ENCODE results near the gene TEX101.
"Not testable (repeated sequence)": the region's sequence is repeated elsewhere in the genome, so short reads cannot be mapped to it uniquely, and the experiment has no call there.

The TEX101 gene

DNA sequence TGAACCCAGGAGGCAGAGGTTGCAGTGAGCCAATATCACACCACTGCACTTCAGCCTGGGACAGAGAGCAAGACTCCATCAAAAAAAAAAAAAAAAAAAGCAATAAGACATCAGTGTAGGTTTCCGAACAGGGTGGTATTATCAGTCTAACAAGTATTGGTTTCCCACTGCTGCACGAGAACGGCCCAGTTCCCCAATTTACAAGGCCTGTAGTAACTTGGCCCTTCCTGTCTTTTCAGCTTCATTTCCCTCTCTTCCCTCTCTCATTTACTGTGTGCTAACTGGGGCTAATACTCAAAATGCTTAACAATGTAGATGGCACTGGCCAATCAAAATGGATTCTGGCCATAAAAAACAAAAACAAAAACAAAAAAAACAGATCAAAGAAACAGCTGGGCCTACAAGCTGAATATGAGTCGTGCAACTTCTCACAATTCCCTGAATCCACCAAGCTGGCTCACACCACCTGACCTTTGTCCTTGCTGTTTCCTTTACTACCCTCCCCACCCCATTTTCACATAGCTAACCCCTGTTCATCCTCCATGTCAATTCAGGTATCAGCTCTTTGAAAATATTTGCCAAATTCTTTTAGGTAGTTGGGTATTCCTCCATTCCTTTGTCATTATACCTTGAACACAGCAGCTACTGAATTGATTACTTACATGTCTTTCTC, 2.4 kb downstream of the TEX101 start:
- DNase-seq (ENCODE audit: low read depth in 3 of 3, low spot score in 1 of 3): no peak

DNA sequence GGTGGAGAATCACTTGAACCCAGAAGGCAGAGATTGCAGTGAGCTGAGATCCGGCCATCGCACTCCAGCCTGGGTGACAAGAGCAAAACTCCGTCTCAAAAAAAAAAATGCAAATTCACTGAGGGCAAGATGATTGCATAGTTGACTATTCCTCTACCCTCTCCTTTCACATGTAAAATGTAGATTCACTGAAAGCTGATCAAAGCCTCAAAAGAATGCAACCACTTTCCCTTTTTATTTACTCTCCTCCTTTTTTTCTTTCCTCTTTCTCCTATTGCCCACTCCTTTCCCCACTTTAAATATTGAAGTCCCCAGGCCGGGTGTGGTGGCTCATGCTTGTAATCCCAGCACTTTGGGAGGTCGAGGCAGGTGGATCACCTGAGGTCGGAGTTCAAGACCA, 6.3 kb downstream of the TEX101 start:
- no peak for DNase-seq (ENCODE audit: low read depth in 3 of 3, low spot score in 1 of 3)

DNA sequence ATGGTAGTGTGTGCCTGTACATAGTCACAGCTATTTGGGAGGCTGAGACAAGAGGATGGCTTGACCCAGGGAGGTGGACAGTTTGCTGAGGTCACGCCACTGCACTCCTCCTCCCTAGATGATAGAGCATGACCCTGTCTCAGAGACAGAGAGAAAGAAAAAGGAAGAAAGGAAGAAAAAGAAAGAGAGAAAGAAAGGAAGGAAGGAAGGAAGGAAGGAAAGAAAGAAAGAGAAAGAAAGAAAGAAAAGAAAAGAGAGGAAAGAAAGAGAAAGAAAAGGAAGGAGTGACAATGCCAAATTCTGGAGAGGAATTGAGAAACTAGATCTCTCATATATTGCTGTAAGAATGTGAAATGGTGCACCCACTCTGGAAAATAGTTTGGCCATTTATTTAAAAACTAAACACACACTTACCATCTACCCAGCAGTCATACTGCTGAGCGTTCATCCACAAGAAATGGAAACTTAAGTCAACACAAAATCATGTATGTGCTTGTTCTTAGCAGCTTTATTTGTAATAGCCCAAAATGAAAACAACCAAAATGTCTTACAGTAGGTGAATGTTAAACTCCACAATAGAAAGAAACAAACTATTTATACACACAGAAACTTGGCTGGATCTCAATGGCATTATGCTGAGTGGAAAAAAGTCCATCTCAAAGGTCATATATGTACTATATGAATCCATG, 7.5 kb downstream of the TEX101 start:
- DNase-seq (ENCODE audit: low read depth in 3 of 3, low spot score in 1 of 3): no peak

DNA sequence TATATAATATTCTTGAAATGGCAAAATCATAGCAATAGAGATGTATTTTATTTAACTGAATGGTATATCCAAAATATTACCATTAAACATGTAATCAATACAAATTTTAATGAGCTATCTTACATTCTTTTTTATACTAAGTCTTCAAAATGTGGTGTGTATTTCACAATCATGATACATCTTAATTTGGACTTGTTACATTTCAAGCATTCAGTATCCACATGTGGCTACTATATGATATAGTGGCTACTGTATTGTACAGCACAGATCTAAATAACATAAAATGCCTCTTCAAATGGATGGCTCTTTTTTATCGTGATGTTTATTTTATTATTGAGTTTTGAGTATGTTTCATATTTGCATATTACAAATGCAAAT, 8.0 kb downstream of the TEX101 start:
- no peak for DNase-seq (ENCODE audit: low read depth in 3 of 3, low spot score in 1 of 3)

DNA sequence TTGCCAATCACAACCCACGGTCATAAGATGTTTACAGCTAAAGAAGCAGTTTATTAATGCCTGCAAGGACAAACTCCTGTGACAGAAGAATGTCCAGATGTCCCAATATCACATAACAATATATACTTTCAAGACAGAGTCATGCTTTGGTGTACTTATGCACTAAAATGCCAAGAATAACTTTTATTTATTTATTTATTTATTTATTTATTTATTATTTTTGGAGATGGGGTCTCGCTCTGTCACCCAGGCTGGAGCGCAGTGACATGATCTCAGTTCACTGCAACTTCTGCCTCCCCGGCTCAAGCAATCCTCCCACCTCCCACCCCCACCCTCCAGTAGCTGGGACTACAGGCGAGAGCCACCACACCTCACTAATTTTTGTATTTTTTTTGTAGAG, 9.1 kb downstream of the TEX101 start:
- no peak for DNase-seq (ENCODE audit: low read depth in 3 of 3, low spot score in 1 of 3)

DNA sequence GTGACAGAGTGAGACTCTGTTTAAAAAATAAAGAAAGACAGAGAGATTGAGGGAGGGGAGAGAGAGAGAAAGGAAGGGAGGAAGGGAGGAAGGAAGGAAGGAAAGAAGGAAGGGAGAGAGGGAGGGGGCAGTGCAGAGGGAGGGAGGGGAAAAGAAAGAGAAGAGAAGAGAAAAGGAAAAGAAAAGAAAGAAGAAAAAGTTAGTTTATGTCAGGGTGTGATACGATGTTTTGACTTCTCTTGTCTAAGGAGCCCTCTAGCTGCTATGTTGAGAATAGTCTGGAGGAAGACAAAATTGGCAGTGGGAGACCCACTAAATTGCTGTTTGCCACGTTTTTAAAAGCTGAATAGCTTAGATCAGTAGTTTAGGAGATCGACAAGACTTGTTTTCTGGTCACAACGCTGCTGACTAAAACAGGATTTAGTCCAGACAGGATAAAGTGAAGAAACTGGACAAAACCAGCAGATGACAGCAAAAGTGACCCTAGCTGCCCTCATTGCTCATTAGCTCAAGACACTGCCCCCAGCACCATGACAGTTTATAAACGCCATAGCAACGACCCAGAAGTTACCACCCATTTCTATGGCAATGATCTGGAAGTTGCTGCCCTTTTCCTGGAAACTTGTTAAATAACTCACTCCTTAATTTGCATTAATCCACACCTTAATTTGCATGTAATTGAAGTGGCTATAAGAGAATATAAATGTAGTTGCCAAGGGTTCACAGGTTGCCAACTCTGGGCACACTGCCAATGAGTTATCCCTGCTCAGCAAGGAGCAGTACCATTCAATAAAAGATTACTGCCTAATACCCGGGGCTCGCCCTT, 11.1 kb downstream of the TEX101 start:
- DNase-seq (ENCODE audit: low read depth in 3 of 3, low spot score in 1 of 3): no peak

DNA sequence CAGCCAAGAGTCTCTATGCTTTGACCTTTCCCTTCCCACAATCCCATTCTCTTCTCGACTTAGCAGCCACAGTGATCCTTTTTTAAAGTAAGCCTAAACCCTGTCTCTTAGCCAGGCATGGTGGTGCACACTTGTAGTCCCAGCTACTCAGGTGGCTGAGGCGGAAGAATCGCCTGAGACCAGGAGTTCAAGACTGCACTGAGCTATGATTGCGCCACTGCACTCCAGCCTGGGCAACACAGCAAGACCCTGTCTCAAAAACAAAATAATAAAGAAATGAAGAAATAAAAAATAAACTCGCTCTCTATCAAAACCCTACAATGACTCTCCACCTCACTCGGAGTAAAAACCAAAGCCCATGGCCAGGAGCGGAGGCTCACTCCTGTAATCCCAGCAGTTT, 14.7 kb downstream of the TEX101 start:
- DNase-seq (ENCODE audit: low read depth in 3 of 3, low spot score in 1 of 3): no peak

DNA sequence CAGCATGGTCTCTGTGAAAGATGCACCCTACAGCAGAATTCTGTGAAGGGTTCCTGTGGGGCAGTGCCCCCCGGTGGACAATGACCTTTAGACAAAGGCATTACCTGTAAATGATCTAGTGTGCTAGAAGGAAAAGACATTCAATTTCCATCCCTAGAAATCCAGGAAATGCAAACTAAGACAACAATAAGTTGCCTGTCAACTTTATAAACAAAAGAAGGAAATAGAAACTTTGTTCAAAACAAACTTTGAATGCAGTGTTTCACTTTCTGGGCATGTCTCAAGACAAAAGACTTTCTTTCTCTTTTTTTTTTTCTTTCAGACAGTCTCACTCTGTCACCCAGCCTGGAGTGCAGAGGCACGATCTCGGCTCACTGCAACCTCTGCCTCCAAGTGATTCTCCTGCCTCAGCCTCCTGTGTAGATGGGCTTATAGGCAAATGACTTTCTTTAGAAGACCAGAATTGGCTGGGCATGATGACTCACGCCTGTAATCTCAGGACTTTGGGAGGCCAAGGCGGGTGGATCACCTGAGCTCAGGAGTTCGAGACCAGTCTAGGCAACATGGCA, 15.5 kb downstream of the TEX101 start:
- DNase-seq (ENCODE audit: low read depth in 3 of 3, low spot score in 1 of 3): no peak

DNA sequence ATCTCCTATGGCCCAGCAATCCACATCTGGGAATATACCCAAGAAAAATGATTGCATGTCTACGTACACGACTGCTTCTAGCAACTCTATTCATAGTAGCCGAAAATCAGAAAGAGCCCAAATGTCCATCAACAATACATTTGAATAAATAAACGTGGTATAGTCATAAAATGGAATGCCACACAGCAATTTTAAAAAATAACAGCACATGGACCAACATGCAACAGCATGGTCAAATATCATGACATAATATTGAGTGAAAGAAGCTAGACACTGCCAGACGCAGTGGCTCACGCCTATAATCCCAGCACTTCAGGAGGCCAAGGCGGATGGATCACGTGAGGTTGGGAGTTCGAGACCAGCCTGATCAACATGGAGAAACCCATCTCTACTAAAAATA, 16.3 kb downstream of the TEX101 start:
- no peak for DNase-seq (ENCODE audit: low read depth in 3 of 3, low spot score in 1 of 3)

DNA sequence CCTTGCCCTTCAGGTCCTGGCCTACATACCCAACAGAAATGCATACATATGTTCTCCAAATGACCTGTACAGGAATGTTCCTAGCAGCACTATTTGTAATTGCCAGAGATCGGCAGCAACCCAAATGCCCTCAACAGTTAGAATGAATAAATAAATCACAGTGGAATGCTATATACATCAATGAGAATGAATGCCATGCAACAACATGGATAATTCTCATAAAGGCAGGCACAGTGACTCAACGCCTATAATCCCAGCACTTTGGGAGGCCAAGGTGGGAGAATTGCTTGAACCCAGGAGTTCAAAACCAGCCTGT, 18.6 kb downstream of the TEX101 start:
- DNase-seq (ENCODE audit: low read depth in 3 of 3, low spot score in 1 of 3): no peak

DNA sequence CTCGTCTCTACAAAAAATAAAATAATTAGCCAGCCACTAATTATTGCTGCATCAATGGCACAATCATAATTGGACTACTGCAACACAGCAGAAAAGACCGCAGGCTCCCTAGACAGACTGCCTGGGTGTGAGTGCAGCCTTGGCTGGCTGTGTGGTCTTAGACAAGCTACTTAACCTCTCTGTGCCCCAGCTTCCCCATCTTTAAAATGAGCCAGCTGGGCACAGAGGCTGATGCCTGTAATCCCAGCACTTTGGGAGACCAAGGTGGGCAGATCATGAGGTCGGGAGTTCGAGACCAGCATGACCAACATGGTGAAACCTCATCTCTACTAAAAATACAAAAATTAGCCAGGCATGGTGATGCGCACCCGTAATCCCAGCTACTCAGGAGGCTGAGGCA, 19.0 kb downstream of the TEX101 start:
- no peak for DNase-seq (ENCODE audit: low read depth in 3 of 3, low spot score in 1 of 3)

DNA sequence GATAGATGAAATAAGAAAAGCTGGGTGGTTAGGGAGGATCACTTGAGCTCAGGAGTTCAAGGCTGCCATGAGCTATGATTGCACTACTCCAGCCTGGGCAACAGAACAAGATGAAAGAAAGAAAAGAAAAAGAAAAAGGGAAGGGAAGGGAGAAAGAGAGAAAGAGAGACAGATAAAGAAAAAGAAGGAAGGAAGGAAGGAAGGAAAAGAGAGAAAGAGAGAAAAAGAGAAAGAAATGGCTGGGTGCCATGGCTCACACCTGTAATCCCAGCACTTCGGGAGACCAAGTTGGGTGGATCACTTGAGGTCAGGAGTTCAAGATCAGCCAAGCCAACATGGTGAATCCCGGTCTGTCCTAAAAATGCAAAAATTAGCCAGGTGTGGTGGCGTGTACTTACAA, 21.1 kb downstream of the TEX101 start:
- no peak for DNase-seq (ENCODE audit: low read depth in 3 of 3, low spot score in 1 of 3)

DNA sequence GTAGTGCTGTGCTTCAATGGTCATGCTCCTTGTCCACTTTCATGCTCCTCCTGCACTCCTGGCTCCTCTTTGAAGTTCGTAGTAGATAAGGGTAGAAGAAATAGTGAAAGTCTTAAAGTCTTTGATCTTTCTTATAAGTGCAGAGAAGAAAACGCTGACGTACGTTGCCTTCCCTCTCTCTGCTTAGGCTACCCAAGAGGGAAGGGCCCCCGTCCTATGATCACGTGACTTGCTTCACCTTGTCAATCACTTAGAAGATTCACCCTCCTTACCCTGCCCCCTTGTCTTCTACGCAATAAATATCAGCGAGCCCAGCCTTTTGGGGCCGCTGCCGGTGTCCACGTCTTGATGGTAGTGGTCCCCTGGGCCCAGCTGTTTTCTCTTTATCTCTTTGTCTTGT, 22.6 kb downstream of the TEX101 start:
- not testable (repeated sequence) for DNase-seq (ENCODE audit: low read depth in 3 of 3, low spot score in 1 of 3)

DNA sequence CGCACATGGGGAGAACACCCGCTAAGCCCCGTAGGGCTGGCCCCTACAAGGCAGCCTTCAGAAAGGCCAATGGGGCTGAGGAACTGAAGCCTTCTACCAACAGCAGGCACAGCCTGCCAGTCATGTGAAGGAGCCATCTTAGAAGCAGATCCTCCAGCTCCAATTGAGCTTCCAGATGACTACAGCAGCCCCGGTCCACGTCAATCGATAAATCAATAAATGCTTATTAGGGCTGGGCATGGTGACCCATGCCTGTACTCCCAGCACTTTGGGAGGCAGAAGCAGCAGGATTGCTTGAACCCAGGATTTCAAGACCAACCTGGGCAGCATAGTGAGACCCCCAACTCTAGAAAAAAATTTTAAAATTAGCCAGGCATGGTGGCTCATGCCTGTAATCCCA, 23.0 kb downstream of the TEX101 start:
- no peak for DNase-seq (ENCODE audit: low read depth in 3 of 3, low spot score in 1 of 3)

DNA sequence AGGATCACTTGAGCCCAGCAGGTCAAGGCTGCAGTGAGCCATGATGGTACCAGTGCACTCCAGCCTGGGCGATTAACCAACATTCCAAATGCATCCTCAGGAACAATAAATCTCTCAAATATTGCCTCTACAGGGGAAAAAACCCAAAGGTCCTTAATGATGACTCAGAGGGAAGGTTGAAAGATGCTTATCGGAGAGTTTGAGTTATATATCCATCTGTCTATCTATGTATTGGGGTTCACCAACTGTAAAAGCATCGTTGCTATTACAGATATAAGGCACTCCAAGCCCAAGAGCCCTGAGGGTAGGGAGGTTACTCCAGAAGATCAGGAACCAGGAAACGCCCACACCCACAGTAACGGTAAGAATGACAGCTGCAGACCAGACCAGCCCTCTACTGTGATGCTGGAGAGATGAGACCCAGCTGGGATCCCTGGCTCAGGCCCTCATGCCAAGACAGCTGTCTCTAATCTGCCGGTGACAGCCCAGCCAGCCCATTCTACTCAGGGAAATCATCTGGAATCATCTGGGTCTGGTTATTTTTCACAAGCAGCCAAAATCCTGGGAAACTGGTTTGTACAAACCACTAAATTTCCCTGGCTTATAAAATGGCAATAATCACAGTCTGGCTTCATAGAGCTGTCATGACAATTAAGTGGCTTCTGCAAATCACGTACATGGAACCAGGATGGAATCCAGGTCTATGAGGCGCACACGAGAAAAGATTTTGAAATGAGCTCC, 23.8 kb downstream of the TEX101 start:
- DNase-seq (ENCODE audit: low read depth in 3 of 3, low spot score in 1 of 3): no peak

DNA sequence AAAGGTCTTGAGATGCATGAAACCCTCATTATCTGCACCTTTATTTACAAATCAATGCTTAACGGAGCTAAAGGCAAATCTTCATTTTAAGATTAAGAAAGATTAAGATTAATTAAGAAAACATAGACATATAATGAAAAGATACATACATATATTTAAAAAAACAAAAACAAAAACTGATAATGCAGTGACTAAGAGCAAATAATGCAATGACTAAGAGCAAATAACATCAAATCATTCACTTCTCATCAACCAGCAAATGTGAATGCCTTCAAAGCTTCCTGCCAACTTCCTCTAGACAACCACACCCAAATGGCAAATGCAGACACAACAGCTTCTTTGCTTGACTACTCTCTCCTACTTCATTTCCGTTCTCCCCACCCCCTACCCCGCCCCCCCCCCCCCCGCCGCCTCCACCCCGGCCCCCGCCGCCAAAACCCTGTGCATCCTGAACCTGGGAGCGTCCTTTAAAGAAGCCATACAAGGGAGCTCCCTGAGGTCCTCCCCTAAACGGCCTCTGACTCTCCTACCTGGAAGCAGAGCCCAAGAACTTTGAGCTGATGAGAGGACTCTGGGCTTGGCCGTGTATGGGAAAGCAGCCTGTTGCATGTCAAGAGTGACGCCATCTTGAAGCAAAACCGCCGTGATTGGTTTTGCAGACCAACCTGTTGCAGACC, 24.5 kb downstream of the TEX101 start:
- DNase-seq (ENCODE audit: low read depth in 3 of 3, low spot score in 1 of 3): peak in 1 of 3 donors; percentile 32

DNA sequence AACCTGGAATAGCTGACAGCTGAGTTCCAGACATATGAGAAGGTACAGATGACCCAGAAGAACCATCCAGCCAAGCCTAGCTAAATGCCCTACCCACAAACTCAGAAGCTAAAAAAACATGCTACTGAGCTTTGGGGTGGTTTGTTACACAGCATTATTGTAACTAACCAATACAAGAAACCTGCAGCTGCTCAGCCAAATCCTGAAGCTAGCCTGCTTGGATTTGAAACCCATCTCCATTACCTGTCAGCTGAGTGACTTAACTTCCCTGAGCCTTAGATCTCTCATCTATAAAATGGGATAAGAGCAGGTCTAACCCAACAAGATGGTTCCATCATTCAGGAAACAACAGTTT, 25.0 kb downstream of the TEX101 start:
- no peak for DNase-seq (ENCODE audit: low read depth in 3 of 3, low spot score in 1 of 3)

DNA sequence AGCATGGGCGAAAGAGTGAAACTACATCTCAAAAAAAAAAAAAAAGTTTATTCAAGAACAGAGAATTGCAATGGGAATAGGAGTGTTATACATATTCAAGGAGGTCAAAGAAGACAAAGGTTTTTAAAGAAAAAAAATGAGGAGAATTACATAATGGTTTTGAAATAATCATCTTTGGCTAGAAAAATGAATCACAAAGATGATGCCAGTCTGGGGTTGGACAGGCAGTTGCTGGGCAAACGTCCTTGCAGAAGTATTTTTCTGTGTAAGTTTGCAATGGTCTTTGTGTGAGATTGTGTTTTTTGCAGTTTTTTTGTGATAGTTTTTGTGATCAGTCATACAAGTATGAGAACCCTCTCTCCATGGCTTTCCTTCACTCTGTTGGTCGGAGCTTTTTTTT, 27.0 kb downstream of the TEX101 start:
- no peak for DNase-seq (ENCODE audit: low read depth in 3 of 3, low spot score in 1 of 3)

DNA sequence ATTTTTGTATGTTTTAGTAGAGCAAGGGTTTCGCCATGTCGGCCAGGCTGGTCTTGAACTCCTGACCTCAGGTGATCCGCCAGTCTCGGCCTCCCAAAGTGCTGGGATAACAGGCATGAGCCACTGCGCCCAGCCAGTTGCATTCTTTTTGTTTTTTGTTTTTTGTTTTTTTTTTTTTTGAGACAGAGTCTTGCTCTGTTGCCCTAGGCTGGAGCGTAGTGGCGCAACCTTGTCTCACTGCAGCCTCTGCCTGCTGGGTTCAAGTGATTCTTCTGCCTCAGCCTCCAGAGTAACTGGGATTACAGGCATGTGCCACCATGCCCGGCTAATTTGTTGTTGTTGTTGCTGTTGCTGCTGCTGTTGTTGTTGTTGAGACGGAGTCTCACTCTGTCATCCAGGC, 29.4 kb downstream of the TEX101 start:
- DNase-seq (ENCODE audit: low read depth in 3 of 3, low spot score in 1 of 3): not testable (repeated sequence)

DNA sequence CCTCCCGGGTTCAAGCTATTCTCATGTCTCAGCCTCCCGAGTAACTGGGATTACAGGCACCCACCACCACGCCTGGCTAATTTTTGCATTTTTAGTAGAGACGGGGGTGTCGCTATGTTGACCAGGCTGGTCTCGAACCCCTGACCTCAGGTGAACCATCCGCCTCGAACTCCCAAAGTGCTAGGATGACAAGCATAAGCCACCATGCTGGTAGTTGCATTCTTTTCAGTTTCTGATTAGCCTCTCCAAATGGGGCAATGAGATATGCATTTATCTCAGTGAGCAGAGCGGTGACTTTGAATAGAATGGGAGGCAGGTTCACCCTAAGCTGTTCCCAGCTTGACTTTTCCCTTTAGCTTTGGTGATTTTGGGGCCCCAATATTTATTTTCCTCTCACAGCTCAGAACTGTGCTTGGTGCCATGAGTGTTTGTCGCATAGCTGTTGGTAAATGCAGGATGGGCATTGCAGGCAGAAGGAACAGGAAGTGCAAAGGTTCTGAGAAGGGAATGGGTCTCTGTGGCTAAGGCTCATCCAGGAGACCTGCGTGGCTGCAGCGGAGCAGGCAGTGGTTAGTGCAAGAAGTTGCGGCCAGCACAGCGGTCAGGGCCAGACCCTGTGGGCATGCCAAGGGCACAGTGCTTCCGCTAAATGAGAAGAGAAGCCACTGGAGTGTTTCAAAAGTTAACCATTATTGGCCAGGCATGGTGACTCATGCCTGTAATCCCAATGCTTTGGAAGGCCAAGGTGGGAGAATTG, 30.0 kb downstream of the TEX101 start:
- DNase-seq (ENCODE audit: low read depth in 3 of 3, low spot score in 1 of 3): no peak

All from stimulated activated CD4-positive, alpha-beta T cell treated with anti-CD3 and anti-CD28 coated beads, TNF-alpha, amount 100 ng/mL, for 1 hour (primary cell).